Activated CD8-positive, alpha-beta memory T cell treated with anti-CD3 and anti-CD28 coated beads, Interleukin-2, amount 50 U/mL, for 1 hour (primary cell): ENCODE measurements around the gene SFSWAP.

Experiments used
- DNase-seq: peaks from one replicate; pipeline ENCODE4 v3.0.0-alpha.2; 2020; ENCODE audit errors: extremely low read depth

Gene SFSWAP

DNA sequence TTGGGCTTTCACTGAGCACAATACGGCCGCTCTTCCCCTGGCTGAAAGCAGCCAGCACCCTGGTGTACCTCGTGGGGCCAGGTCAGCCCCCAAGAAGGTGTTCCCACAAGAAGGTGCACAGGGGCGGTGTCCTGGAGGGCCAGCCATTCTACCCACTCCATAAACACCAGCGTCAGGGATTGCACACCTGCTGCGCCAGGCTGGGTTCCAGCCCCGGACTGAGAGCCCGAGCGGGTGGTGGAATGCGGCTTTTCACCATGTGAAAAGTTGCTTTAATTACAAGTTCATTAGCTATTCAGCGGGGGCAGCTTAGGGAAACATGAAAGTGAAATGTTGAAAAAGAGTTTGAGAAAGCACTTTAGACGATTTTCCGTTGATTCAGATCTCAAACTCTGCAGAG lies 99.8 kb downstream of the SFSWAP start:
- DNase-seq: no peak

DNA sequence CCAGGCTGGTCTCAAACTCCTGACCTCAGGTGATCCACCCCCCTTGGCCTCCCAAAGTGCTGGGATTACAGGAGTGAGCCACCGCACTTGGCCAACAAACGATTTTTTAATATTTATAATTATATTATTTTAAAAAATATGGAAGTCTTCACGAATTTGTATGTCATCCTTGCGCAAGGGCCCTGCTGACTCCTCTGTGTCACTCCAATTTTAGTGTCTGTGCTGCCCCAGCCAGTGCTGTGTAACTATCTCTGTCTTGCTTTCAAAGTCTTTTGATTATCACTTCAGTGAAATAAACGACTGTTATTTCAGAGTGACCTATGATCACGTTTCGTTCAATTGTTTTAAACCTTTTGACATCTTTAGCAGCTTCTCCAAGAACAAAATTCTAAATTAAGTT lies 104.2 kb downstream of the SFSWAP start:
- DNase-seq: no peak

DNA sequence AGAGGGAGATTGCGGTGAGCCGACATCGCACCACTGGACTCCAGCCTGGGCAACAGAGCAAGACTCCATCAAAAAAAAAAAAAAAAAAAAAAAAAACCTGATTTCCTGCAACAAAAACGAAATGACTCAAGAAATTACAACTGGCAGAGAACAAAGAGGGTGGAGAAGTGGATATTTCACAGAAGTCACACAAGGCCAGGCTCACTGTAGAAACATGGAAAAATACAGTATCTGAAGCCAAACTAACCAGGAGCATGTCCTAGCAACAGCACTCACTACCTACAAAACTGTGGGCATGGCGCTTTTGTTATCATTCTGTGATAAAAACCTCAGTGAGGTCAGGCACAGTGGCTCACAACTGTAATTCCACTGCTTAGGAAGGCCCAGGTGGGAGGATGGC lies 105.6 kb downstream of the SFSWAP start:
- DNase-seq: no peak

DNA sequence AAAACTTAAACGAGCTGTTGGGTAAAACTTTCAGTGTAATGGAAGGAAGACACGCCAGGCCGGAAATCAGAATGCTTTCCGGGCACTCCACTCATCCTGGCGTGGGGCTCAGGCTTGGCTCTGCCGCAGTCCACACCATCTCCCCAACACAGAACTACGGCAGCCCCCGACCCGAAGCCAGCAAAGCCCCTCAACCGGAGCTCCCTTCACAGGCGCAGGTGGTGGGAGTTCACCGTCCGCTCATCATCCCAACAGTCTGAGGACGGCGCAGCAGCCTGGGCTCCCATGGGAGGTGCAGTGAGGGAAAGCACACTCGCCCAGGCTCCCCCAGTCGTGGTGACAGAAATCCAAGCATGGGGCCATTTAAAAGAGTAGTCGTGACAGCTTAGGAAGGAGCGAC lies 106.4 kb downstream of the SFSWAP start:
- DNase-seq: no peak

DNA sequence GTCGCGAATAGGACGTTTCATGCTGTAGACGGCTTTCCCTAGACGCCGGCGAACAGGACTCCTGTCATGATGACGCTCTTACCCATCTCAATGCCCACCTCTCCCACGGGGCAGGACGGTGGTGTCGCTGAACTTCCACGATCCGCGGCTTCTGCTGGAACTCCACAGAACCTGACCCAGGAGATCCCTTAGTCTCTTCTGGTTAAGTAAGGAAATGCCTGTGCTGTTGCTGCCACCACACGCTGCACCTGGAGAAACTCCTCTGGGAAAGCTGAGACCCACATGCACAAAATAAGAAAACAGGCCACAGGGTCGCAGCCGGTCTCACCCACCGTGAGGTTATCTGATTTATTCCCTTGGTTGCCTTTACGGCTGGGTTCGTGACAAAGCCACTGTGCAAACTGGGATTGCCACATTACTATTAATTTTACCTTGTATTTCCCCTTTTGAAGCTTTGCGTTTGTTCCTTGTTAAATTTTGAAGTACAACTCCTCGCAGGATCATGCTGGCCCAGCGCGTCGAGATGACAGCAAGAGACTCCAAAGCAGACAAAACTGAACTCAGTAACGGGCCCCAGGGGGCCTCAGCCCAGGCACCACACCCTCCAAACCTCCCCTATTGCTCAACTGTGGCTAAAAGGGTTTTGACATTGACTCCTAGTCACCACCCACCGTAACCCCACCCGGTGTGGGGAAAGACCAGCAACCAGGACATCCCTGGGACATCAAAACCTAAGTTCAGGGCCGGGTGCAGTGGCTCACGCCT lies 108.1 kb downstream of the SFSWAP start:
- DNase-seq: no peak

DNA sequence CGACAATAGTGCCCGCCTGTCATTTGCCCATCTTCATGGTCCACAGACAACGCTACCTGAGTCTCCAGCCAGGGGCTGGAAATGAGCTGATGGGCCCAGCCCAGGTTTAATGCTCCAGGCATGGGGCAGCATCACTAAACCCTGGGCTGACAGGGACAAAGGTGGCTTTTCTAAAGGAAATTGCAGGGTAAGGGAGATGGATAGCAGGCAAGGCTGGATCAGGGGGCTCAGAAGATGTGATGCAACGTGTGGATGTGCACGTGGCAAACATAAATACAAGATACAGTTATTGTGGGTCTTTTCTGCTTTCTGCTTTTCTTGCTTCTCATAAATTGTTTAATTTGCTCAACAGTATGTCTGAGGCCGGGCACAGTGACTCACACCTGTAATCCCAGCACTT lies 113.6 kb downstream of the SFSWAP start:
- no peak for DNase-seq

GRCh38 chr12:131825146-131825892 lies 114.4 kb downstream of the SFSWAP start:
- no peak for DNase-seq

DNA sequence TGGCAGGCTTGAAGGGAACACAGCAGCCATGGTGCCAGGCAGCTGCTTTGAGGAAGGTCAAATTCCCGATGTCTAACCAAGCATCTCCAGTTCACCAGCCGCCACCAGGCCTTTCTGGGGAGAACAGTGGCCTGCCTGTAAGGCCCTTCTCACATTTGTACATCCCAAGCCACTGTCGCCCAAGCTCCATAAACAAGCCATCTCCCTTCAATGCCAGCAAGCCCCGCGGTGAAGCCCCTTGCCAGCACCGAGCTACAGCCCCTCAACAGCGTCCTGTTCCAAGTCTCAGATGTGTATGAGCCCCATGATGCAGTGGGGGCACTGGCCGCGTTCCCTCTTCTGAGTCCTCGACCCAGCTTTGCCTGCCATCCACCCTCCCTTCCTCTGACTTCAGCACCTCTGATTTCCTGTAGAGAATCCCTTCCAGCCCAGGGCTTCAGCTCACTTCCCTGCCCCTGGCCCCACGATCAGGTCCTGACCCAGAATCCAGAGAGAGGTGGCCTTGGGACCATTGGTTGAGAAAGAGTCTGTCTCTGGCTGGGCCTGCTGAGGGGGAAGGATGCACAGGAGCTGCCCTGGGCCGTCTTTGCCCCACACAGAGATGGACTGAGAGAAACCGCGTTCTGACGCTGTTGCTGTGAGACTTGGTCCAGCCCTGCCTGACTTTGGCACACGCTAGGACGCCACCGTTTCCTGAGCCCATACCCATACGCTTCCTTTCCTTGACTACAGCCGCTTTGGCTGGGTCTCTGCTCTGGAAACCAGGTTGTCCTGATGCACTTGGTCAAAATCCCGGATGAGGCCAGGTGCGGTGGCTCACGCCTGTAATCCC lies 115.4 kb downstream of the SFSWAP start:
- DNase-seq: no peak

DNA sequence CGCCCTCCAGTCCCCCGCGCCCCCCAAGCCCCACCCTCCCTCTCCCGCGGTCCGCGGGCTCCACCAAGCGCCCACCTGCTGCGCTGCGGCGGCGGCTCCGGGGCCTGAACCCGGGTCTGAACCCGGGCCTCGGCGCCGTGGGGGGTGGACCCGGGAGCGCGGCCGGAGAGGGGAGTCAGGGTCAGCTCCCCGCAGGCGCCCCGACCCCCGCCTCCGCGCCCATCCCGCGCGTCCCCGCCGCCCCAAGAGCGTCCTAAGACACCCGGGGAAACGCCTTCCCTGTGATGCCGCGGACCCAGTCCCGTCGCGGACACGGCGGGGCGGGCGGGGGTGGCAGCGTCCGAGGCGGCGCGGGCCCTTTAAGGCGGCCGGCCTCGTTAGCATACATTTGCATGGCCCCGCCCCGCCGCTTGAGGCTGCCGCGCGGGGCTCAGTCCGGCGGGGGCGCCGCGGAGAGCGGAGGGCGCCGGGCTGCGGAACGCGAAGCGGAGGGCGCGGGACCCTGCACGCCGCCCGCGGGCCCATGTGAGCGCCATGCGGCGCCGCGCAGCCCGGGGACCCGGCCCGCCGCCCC lies 117.2 kb downstream of the SFSWAP start, which contains the start of gene MMP17:
TSS of gene MMP17 (plus strand) at position 433 of the 574 bp plus-strand sequence. CDS start at position 535, 102 bp downstream.
- no peak for DNase-seq

GRCh38 chr12:131828671-131829355 lies 117.9 kb downstream of the SFSWAP start:
- DNase-seq: no peak

DNA sequence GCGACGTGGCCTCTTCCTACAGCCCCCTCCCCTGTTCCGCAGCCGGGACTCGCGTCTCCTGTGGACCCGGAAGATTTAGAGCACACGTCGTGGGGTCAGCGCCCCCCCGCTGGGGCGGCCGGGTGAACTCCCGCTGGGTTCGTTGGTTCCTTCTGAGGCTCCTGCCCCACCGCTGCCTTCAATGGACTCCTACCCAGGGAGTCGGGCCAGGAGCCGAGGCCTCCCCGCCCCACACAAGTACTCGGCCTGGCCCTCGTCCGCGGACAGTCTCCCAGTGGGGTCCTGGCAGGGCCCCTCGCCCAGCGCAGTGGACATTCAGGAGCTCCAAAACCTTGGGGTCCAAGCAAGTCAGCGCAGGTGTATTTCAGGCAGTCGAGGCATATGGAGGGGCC lies 118.5 kb downstream of the SFSWAP start:
- DNase-seq: no peak

- no peak for DNase-seq
Observed at GRCh38 chr12:131829791-131830334, 119.0 kb downstream of the SFSWAP start.

DNA sequence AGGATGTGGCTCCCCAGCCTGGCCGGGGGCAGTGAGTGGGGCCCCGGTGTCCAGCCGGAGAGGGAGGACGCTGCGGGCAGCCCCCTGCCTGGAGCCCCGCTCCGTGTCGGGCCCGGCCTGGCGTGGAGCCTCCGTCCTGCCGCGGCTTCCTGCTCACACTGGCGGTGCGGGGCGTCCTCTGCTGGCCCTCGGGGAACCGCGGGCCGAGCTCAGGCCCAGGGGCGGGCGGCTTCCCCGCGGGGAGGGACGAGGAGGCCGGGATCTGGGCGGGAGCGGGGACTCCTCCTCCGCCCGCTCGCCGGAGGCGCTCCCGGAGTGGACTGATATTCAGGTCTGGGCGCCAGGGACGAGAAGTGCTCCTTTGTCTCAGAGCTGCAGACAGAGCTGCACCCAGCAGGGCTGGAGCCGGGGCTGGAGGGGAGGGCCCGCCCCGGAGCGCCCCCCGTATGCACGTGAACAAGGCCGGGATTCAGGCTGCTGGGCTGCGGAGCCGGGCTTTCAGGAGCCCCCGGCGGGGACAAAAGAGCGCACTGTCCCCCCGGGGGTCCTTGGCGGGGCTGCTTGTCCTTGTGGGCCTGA lies 119.5 kb downstream of the SFSWAP start:
- DNase-seq: no peak

DNA sequence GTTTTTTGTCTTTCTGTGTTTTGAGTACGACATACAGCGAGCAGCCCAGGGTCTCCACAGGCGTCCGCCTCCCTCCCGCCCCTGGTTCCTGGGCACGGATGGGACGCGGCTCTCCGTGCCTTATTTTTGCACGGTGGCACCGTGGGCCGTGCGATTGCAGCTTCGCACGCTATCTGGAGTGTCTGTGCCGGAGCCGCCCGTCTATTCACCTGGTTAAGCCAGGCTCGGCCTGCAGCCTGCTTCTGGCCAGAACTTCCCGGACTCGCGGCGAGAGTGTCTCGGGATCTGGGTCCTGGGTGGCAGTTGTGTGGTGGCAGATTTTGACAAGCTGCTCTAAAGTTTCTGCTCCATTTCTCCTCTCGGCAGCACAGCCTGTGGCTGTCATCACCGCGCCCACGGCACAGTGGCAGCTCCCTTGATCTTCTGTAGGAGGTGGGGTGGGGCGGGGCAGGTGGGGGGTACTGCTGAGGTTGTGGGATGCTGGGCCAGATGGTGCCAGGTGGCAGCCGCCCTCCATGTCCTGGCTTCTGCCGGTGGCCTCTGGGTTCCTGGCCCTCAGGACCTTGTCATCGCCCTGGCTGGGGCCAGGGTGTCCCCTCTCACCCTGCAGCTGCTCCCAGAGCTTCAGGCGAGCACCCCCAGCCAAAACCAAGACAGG lies 120.2 kb downstream of the SFSWAP start:
- DNase-seq: no peak

GRCh38 chr12:131831635-131832041 lies 120.7 kb downstream of the SFSWAP start:
- no peak for DNase-seq

GRCh38 chr12:131832321-131833231 lies 121.7 kb downstream of the SFSWAP start:
- DNase-seq: no peak

DNA sequence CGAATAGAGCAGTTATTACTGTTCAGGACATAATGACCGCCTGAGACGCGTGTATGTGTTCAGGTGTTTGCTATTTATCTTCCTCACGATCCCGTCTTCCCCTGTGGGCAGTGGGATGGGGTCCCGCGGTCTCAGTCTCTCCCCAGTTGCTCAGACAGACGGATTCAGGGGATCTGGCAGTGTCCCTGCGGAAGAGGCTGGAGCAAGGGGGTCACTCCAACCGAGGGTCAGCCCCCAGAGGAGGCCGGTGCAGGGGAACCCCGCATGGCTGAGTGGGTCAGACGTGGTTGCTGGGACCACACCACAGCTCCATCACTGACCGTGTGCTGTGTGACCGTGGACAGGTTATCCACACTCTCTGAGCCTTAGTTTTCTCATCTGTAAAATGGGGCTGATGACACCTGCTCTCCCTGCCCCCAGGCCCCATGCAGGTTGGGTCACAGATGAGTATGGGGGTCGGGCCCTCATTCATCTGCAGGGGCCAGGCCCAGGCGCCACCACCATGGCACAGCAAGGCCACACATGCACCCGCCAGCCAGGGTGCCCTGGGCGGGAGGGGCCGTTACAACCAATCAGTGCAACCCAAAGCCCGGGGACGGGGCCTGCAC lies 122.5 kb downstream of the SFSWAP start:
- no peak for DNase-seq

- DNase-seq: no peak
Observed at GRCh38 chr12:131833896-131834641, 123.2 kb downstream of the SFSWAP start.
